HG03280 (cell line): ENCODE measurements around the gene MYO16.
A peak's percentile ranks its signal among the peaks of the same experiment; 100 is the strongest.

Experiments used
- ATAC-seq: cut with Tn5 transposase; IDR thresholded peaks from one replicate; pipeline ENCODE4 v1.9.1; 2021; ENCODE audit warnings: mild to moderate bottlenecking, moderate library complexity; ENCODE audit not compliant: unreplicated experiment

MYO16 gene

GRCh38 chr13:108925070-108925469, 295.7 kb downstream of the MYO16 start:
- no peak for ATAC-seq

DNA sequence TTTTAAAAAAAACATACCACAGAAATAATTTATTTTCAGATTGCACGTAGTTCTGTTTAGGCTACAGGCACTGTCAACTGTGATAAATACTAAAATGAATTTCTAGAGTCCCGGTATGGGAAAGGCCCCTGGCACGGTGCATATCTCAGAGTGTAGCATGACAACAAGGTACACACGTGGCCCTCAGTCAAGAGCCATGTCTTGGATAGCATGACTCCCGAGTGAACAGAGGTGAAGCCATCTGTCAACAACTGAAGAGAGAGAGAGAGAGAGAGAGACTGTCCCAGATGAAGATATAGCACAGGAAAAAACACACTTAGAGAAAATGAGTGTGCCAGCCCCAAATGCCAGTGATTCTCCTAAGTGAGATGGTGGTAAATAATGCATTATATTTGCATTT, 297.5 kb downstream of the MYO16 start:
- ATAC-seq, result no peak

DNA sequence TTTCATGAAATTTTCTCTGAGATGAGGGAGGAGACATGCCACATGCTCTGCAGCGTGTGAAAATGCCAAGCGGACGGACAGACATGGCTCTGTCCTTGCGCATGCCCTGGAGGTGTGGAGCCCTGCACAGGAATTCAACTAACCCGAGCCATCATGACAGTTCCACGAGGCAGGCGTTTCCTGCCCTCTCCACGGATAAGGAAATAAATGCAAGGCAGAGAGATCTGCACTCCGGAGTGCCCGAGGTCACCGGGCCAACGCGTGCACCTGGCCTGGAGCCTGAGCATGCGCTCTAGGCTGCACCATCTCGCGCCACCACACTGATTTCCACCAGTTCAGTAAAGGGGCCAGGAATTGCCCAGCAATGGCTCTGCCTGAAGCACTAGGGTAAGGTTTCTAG, 298.2 kb downstream of the MYO16 start:
- ATAC-seq, result no peak

GRCh38 chr13:108929532-108930206, 300.3 kb downstream of the MYO16 start:
- ATAC-seq, result no peak

DNA sequence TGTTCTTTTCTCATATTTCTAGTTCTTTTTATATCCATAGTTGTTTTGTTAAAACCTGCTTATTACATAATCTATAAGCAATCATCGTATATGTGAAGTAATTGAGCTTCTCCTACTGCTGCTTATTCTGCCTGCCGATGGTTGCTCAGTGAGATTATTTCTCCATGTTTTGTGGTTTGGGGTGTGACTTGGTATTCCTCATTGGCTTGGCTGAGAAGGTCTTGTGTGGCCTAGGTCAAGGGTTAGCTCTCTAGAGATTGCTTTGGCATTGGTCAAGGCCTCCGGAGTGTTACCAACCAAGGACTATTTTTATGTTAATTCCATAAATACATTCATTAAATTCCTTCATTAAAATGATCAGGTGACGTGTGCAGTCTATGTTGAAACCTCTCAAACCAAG, 302.8 kb downstream of the MYO16 start:
- ATAC-seq, result no peak

- ATAC-seq, result no peak
These were observed 303.6 kb downstream of the MYO16 start for GRCh38 chr13:108933061-108933460.

- ATAC-seq, result no peak
These were observed 308.7 kb downstream of the MYO16 start for GRCh38 chr13:108938155-108938554.

DNA sequence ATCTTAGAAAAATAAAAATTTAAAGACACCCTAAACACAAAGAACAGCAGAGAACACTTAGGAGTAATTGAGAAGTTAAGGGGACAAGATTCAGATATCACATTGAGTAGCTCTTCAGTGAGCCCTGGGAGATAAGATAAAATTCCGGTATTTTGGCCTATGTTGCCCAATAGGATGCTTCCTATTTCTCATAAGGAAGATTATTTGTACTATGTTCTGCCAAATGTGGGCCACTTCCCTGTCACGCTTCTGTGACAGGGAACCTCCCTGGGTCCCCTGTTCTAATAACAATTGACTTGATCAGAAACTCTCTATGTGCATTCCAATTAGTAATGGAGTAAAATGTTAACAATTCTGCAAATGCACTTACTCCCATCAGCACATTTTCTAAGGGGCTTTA, 310.7 kb downstream of the MYO16 start:
- no peak for ATAC-seq

GRCh38 chr13:108943842-108944241, 314.4 kb downstream of the MYO16 start:
- ATAC-seq, result no peak

- ATAC-seq, result no peak
These were observed 315.3 kb downstream of the MYO16 start for GRCh38 chr13:108944760-108945159.

DNA sequence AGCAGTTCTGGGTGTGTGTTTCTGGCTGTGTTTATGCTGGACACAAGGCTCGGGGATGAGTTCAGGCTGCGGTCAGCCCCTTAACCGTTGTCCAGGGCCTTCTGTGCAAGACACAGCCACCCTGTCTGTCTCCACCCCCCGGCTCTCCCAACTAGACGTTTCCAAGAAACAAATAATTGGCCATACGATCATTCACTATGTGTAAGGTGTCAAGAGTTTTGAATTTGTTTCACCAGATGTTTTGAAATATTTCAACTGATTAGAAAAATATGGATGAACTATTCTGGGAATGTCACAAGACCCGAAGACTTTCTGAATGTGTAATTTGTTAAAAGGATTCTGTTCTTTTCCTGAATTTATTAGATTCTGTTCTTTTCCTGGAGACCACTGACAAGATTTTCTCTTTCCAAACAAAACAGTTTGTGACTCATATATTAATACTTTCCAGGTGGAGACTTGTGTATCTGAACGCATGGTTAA, 318.2 kb downstream of the MYO16 start:
- no peak for ATAC-seq

DNA sequence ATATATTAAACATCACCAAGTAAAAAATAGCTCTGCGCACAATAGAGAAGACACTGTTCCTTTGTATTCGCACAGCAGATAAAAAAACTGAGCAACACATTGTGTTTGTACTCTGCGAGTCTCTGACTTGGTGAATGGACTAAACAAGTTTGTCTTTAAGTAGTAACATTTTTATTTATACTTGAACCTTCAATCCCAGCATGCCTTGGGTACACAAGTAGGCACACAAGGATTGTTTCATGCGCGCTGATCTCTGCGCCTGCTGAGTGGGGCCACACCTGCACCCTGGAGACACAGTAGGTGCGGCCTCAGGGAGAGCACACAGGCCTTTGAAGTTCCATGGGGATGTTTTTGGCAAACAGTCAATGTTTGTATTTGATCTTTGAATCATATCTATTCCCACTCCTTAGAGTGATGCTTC, 318.9 kb downstream of the MYO16 start:
- no peak for ATAC-seq

DNA sequence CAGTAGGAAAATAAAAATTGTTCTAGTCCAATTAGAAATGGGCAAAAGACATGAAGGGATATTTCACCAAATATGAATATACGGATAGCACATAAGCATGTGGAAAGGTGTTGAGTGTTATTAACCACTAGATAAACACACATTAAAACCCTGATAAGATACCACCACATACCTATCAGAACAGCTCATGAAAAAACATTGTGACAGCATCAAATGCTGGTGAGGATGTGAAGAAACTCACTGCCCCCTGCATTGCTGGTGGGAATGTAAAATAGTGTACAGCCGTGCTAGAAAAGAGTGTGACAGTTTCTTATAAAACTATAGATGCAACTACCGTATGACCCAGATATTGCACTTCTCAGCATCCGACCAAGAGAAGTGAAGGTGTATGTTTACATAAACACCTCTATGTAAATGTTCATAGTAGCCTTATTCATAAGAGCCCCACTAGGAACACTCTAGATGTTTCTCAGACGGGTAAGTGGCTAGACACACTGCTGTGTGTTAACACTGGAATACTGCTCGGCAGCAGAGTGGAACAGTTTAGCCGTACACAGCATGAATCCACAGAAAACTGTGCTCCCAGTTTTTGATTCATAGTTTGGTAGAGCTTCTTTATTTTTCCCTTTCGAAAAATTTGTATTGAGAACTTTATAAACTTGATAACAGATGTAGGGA, 321.1 kb downstream of the MYO16 start:
- no peak for ATAC-seq

GRCh38 chr13:108955741-108956140, 326.3 kb downstream of the MYO16 start:
- ATAC-seq, result no peak

DNA sequence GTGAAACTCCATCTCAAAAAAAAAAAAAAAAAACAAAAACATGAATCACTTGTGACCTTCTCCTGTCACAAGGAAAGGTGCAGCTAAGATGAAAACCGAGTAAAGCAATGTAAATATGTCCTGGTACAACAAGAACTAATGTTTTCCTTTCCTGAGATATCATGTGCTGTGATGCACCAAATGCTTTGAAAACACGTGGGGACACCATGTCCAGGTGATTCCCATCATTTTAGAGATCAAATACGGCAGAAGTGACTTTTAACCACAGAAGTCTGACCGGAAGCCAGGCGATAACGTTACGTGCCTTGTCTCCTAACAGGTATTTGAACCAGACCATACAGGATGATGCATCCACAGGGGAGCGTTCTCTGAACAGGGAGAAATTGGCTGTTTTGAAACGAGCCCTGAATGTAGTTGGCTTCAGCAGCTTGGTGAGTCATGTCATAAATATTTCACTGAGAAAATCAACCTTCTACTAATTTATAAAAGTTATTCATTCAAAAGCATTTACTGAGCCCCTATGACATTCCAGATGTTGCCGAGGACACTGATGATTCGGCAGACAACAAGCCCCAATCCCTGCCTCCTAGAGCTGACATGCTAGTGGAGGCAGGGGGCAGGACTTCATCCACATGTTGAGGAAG, 328.1 kb downstream of the MYO16 start:
- ATAC-seq, result no peak

DNA sequence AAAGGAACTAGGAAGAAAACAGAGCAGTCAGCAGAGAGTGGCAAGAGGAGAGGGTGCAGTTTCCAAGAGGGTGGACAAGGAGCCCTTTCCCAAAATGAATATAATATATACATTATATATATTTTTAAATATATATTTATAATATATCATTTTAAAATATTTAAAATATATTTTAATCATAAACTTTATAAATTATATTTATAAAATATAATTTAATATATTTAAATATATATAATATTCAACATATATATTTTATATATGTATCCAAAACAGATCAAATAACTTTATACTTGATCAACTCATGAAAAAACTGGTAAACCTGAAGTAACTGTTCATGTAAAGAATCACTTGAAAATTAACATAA, 328.6 kb downstream of the MYO16 start:
- no peak for ATAC-seq

DNA sequence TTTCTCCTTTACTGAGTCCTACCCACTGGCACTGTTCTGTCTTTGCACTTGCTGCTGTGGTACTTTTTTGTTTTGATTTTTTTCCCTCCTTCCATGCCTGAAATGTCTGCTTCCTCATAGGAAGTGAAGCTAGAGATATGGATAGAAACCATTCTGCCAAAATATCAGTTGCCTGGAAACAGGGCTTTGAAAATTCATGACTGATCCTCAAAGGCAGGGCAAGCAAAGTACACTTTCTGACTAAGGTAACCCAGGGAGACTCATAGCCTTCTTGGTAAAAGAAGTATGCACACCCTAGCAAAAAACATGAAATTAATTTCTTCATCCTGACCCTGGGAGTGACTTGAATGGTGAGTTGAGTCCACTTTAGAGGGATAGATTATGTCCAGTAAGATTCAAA, 329.8 kb downstream of the MYO16 start:
- no peak for ATAC-seq

DNA sequence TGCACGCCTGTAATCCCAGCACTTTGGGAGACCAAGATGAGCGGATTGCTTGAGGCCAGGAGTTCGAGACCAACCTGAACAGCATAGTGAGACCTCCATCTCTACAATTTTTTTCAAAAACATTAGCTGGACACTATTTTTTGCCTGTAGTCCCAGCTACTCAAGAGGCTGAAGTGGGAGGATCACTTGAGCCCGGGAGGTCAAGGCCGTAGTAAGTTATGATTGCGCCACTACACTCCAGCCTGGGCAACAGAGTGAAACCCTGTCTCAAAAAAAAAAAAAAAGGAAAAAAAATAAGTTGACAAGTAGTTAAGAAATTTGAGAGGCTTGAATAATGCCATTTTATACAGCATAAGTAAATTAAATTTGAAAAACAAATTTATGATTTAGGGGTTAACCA, 330.6 kb downstream of the MYO16 start:
- ATAC-seq, result no peak

GRCh38 chr13:108961542-108962125, 332.2 kb downstream of the MYO16 start:
- peak; percentile 80 for ATAC-seq

- ATAC-seq, result no peak
These were observed 333.2 kb downstream of the MYO16 start for GRCh38 chr13:108962654-108963053.

GRCh38 chr13:108963276-108963810, 333.9 kb downstream of the MYO16 start:
- no peak for ATAC-seq
